ENCODE data around the gene THAP12.
"Not testable (repeated sequence)": the region's sequence is repeated elsewhere in the genome, so short reads cannot be mapped to it uniquely, and the experiment has no call there.

The THAP12 gene, protein sequence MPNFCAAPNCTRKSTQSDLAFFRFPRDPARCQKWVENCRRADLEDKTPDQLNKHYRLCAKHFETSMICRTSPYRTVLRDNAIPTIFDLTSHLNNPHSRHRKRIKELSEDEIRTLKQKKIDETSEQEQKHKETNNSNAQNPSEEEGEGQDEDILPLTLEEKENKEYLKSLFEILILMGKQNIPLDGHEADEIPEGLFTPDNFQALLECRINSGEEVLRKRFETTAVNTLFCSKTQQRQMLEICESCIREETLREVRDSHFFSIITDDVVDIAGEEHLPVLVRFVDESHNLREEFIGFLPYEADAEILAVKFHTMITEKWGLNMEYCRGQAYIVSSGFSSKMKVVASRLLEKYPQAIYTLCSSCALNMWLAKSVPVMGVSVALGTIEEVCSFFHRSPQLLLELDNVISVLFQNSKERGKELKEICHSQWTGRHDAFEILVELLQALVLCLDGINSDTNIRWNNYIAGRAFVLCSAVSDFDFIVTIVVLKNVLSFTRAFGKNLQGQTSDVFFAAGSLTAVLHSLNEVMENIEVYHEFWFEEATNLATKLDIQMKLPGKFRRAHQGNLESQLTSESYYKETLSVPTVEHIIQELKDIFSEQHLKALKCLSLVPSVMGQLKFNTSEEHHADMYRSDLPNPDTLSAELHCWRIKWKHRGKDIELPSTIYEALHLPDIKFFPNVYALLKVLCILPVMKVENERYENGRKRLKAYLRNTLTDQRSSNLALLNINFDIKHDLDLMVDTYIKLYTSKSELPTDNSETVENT

DNA sequence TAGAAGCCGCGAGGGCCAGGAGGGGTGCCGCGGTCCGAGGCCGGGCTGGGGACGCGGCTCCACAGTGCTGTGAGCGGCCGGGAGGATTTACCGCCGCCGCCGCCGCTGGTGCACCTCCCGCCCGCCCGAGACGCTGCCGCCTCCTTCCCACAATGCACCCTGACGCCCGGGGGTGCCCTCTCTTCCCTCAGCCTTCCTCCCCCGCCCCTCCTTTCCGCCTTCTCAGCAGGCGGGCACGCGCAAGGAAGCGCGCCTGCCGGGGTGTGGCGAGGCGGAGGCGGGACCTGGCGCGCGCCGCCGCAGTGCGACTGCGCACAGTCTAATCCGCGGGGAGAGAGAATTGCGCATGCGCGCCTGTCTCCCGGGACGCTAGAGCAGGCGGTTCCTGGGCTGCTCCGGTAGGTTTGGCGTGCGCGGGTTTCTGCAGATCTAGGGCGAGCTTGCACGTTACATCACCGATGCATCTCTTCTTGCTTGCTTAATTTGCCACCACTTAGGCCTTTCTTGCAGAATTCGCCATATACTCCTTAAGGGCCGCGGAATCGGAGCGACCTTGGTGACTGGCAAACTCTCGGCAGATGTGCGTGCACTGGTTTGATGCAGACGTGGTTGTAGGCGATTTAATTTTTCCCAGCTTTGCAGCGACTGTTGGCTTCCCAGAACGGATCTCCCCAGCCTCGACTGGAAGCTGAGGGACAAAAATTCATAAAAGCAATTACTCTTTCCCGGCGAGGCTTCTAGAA, at the start of gene THAP12, which contains the start of gene GVQW3:
Gene THAP12 (minus strand): TSS at position 156 of the 743 bp plus-strand sequence. CDS start 296 bp downstream, outside the sequence.
Gene GVQW3 (plus strand): TSS at position 347 of the 743 bp plus-strand sequence. CDS start 506 bp downstream, outside the sequence.
- no peak for FAIRE-seq

DNA sequence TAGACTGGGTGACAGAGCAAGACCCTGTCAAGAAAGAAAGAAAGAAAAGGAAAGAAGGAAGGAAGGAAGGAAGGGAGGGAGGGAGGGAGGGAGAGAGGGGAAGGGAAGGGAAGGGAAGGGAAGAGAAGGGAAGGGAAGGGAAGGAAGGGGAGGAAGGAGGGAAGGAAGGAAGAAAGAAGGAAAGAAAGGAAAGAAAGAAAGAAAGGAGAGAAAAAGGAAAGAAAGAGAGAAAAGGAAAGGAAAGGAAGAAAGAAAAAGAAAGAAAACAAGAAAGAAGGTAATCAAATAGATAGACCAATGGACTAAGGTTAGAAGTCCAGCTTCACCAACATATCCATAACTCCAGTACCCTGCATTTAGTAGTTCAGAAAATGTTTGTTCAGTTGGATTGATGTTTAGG, 45.7 kb upstream of the THAP12 start:
- FAIRE-seq = no peak

DNA sequence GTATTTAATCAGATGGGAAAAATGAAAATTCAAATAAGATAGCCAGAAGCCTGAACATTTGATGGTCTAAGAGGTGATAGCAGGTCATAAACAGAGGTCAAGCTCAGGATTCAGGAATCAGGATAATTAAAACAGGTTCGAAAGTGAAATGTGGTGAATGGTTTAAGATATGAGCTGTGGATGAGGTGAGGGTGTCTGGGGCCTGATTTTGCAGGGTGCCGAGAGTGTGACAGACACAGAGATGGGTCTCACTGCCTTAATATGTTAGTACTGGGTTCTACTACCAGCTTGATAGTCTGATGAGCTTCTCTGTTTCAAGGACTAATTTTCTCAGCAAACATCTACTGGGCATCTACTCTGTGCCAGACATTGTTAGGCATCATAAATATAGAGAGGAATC, 44.0 kb upstream of the THAP12 start:
- no peak for FAIRE-seq

DNA sequence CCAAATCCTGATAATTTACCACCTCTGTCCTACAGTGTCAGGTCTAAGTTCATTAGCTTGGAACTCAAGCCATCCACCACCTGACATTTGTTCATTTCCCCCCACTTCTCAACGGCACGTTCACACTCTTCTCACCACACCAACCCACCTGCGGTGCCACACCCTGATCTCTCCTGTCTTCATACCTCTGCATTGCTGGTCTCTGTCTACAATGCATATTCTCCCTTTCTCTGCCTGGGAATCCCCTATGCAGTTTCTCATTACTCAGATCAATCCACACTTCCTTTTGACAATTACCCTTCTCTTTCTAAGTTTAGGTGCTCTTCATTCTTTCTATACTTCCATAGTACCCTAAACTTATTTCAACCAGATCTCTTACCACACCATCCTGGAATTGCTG, 43.4 kb upstream of the THAP12 start:
- no peak for FAIRE-seq

DNA sequence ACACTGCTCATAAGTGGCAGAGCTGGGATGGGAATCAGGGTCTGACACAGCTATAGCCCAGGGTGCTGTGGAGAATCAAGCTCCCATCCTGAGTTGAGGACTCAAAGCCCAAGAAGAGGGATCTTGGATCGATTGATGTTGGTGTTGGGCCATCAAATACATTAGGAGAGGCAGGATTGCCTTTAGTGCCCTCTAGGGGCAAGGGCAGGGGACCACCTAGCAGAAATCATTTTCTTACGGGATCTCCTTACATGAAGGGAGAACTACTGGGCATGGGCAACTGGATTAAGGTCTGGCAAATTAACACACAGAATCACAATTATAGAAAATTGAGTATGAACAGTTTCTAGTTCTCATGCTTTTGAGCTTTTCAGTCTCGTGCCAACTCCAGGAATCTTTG, 39.0 kb upstream of the THAP12 start:
- FAIRE-seq = no peak

DNA sequence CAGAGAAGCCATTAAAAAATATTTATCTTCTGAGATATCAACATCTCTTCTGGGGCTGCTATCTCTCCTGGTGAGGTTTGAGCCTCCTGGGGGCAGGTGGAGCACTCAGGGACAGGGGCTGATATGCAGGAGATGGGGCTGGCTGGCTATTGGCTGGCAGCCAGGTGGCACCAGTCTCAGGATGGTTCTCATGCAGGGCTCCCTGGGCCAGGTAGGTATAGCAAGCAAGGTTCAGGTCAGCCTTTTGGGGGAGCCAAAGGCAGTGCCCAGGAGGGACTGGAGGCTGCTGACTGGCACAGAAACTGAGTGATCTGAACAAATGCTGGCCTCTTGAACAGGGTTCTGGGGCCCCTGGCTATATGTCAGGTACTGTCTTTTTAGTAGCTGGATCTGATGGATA, 34.1 kb upstream of the THAP12 start:
- FAIRE-seq = no peak

DNA sequence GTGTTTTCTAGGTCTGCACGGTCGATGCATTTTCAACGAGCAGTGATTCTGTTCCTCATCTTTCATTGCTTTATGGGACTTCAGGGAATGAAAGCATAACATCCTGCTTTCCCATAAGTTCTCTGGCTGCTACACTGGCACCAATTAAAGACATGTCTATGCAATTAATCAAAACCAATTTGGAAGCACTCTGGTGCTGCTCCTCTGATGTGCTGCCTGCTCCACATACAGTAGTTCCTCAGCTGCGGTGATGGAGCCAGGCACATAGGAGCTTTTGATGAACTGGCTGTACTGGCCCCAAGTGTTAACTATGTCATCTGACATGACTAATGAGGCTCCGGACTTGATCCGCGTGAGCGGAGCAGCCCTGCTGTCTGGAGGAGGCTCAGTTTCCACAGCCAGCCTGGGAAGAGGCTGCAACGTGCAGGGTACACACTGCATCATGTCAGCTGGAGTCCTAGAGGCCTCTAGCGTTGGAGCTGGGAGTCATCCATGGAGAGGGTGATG, 30.0 kb upstream of the THAP12 start:
- FAIRE-seq = no peak

DNA sequence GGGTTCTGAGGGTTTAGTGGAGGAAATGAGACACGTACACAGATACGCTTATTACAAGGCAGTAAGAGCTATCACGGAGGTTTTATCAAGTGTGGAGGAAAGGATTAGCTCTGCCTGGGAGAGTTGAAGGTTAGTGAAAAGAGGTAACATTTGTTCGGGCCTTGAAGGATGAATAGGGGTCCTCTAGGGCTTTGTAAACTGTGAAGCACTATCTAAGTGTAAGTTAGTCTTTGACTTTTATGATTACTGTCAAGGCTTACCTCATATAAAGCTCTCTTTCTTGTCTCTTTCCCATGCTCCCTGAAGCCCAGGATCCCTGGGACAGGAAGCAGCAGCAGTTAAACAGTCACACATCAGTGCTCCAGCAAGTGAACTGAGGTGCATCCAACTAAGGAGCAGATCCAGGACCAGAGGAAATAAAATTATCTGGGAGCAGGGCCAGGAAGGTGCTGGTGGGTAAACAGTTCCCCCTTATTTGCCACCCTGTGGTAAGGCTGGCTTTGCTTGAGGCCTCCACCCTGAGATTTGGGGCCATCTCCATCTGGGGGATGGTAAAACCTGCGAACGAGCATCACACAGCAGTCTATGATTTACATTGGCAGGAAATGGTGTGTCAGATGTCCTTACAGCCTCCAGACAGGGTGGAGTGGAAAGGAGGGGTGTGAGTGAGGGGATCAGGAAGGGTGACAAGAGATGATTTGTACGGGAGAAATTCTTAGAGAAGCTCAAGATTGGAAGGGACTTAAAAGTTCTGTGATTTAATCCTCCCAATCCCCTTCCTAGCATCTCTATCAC, 27.4 kb upstream of the THAP12 start:
- FAIRE-seq = no peak

DNA sequence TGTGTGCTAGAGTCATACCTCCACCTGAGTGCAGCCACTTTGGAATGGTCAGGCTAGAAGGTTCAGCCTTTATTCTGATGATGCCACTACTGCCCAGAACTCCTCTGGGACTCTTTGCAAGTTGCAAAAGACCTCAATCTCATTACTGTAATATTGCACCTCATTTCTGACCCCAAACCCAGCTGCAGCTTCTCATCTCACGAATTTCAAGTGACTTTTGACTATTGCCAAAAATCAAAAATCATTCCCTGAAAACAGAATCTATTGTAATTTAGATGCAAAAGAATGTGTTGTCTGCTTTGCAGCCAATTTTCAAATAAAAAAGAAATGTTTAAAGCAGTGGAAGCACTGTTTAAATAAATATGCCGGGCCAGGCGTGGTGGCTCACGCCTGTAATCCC, 25.4 kb upstream of the THAP12 start:
- FAIRE-seq = no peak

DNA sequence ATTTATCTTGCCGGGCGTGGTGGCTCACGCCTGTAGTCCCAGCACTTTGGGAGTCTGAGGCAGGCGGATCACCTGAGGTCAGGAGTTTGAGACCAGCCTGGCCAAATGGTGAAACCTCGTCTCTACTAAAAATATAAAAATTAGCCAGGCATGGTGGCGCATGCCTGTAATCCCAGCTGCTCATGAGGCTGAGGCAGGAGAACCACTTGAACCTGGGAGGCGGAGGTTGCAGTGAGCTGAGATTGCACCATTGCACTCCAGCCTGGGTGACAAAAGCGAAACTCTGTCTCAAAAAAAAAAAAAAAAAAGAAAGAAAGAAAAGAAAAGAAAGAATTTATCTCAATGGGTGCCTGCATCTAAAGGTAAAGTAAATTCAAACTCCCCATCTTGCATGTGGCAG, 20.6 kb upstream of the THAP12 start:
- FAIRE-seq = not testable (repeated sequence)

DNA sequence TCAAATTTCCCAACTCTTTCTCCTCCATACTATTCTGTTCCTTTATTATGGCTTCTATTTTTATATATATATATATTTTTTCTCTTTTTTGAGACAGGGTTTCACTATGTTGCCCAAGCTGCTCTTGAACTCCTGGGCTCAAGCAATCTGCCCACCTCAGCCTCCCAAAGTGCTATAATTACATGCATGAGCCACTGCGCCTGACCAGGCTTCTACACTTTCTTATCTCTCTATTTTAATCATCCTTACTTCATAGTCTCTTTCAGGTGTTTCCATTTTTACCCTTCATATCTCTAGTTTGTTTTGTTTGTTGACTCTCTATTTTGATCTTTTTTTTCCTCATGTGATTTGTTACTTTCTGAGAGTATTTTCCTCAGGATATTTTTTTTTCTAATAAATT, 20.0 kb upstream of the THAP12 start:
- FAIRE-seq = no peak

DNA sequence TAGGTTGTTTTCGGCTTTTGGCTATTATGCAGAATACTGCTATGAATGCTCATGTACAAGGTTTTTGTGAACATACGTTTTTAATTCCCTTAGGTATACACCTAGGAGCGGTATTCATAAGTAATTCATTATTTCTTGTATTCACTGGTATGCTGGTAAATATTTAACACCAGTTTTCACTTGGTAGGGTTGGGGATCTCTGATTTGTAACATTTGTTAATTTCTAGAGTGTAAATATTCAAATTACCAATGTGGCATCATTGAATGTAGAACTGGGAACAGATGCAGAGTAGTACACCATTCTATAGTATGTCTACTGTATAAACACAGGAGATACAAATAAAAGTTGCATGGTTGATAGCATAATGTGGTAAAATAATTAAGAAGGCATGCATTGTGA, 16.5 kb upstream of the THAP12 start:
- no peak for FAIRE-seq

DNA sequence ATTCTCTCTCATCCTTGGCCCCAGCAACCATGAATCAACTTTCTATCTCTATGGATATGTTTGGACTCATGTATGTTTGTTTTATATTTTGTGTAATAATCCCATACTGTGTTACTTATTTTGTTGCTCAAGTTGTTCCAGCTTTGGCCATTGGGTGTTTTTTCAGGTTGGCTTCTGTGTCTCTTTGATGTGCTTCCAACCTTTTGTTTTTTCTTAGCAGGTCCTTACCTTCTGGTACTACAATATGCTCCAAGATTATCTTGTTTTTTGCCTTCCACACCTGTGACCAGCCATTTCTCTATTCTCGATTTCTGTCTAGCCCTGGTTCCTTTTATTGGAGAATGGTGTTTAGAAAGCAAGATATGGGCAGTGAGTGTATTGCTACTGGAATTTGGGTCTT, 14.4 kb upstream of the THAP12 start:
- no peak for FAIRE-seq

DNA sequence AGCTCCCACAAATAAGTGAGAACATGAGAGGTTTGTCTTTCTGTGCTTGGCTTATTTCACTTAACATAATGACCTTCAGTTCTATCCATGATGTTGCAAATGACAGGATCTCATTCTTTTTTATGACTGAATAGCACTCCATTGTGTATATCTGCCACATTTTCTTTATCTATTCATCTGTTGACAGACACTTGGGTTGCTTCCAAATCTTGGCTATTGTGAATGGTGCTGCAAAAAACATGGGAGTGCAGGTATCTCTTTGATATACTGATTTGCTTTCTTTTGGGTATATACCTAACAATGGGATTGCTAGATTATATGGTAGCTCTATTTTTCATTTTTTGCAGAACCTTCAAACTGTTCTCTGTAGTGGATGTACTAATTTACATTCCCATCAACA, 13.5 kb upstream of the THAP12 start:
- FAIRE-seq = no peak

DNA sequence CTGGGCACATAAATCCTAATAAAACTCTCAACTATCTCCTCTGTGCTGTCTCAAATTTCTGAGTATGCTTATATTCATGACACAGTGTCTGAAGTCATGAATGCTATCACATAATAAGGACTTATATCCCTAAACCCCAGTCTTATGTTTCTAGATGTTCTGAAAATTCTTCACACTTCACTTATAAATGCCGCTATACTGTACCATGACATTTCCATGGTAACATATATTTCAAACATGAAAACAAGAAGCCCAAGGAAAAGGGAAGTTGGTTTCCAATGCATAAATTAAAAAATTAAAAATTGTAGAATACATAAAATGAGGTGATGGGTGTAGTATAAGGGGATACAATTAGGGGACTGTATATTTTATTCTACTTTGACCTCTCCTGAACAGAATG, 11.9 kb upstream of the THAP12 start:
- FAIRE-seq = no peak

DNA sequence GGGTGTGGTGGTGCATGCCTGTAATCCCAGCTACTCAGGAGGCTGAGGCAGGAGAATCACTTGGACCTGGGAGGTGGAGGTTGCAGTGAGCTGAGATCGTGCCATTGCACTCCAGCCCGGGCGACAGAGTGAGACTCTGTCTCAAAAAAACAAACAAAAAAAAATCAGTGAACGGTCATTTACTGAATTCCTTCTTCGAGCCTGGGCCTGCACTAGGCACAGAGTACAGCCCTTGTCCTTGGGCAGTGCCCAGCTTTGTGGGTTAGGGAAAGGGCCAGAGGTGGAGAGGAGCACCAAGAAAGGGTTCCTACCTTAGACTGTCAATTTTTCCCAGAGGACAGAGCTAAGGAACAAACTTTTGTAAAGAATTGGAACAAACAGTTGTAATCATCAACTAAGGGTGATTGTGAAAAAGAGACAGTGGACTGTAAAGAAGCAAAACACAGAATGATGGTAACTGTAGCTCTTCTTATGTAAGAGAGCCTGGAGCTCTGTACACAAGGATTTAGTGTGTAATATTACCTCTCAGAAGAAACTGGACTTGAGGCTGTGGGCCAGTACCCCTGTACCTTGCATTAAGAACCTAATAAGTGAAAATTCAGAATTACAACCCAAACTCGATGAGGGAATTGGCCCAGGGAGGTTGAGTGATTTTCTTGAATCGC, 11.0 kb upstream of the THAP12 start:
- FAIRE-seq = no peak

DNA sequence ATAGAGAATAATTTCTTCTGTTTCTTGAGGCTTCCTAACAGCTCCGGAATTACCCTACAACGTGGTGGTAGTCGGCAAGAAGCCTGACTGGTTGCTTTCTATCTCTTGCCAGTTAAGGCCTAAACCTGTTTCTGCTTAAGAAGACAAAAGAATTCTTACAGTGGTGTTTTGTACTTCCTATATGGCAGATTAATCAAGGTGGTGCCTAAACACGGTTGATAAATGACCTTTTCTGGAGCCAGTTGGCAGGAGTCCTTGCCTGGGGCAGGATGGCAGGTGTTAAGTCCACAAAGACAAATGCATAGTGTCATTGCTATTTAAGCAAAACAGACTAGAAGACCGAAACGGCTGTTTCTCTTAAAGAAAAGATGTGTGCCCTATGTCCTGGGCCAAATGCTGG, 10.1 kb upstream of the THAP12 start:
- no peak for FAIRE-seq

DNA sequence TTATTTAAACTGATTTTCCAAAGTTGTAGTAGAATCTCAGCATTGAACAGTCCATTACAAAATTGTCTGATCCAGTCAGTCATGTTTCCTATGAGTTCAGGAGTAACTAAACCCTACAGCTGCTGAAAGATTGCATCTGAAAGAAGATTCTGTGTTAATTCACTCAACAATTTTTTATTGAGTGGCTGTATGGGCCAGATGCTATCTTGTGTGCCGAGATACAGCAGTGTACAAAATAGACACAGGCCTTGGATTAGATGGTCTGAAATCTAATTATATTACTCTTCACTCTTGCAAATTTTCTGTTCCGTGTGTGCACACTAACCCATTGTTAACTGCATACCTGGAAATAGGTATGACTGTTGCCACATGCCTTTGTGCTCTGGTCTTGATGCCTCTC, 7.5 kb upstream of the THAP12 start:
- no peak for FAIRE-seq

DNA sequence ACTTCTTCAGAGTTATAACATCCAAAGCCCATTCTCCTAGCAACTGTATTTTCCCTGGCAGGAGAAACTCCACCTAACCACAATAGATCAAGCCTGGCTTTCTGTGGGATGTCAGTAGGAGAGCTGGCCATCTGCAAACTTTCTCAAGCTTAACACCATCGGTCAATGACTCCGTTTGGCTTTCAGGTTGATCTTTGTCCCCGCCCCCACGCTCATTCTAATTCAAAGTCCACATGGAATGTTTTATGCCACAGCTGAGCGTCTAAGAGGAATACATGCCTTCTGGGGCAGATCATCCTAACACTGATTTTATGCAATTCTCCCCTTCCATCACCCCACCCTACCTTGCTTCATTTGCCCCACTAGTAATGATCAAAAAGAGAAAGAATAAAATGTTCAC, 5.0 kb upstream of the THAP12 start:
- FAIRE-seq = no peak

DNA sequence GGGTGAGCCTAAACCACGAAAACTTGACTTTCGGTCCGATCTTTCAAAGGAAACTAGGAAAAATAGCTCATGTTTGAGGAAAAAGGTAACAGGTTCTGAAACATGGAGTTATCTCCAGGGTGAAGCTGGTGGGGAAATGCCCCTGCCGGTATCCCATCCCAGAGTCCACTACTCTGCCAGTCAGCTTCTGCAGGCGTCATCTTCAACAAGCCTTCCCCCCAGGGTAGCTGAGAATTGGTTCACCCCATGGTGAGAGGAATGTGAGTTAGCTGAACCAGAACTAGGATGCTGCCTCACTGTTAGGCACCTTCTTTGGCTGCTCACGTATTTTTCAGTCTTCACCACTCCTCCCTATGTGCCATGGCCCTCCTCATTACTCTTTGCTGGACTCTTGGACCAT, 1.3 kb upstream of the THAP12 start:
- FAIRE-seq = no peak

DNA sequence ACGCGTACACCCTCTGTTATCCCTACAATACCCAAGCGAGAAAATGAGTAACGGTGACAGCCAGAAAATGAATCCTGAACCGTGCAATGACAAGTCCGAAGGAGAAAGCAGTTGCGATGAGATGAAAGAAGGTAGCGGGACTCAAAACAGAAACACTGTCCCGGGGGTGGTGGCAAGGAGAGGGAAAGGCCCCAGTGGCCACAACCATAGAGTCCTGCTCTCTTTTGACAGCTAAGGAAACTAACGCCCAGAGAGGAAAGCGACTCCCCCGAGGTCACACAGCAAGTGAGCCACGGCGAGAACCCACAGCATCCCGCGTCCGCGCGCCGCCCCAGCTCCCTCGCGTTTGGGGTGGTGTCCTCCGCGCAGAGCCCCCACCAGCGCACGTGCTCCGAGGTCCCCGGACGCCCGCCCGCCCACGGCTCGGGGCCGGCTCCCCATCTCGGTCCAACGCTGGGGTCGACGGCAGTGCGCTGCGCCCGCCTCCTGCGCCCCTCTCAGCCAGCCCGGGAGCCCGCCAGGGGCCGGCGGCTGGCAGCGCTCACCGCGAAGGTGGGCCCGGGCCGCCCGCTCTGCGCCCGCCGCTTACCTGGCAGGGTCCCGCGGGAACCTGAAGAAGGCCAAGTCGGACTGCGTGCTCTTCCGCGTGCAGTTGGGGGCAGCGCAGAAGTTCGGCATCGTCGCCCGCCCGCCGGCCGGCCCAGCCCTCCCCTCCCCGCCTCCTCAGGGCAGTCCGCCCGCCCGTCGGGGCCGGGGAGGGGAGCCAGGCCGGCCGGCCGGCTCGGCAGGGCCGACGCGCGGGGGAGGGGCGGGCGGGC, 564 bp downstream of the THAP12 start:
- FAIRE-seq = no peak

All from islet of Langerhans (tissue), 1 donor.